Parathyroid adenoma (tissue), 2 donors: ENCODE results near the gene SGCG.

Experiments
- H2AFZ ChIP-seq: fragments of 300-600 bp; sonication (generic); one replicate; pipeline ENCODE4 v1.7.0; 2017; ENCODE audit warnings: antibody characterized with exemption, mild to moderate bottlenecking
- H3K27ac ChIP-seq: fragments of 300-600 bp; sonication (generic); one replicate; pipeline ENCODE4 v1.7.0; 2017
- H3K27me3 ChIP-seq: fragments of 300-600 bp; sonication (generic); one replicate; pipeline ENCODE4 v1.7.0; 2017; ENCODE audit warnings: low read length; ENCODE audit not compliant: control insufficient read depth, insufficient read depth
- H3K36me3 ChIP-seq: fragments of 300-600 bp; sonication (generic); one replicate; pipeline ENCODE4 v1.7.0; 2017; ENCODE audit warnings: low read length; ENCODE audit not compliant: control insufficient read depth, insufficient read depth
- H3K4me1 ChIP-seq: fragments of 300-600 bp; sonication (generic); one replicate; pipeline ENCODE4 v1.7.0; 2017; ENCODE audit warnings: control low read depth
- H3K4me2 ChIP-seq: fragments of 300-600 bp; sonication (generic); one replicate; pipeline ENCODE4 v1.7.0; 2017; ENCODE audit warnings: low read length
- H3K4me3 ChIP-seq: fragments of 300-600 bp; sonication (generic); one replicate; pipeline ENCODE4 v1.7.0; 2017; ENCODE audit warnings: low read depth, low read length
- H3K79me2 ChIP-seq: fragments of 300-600 bp; sonication (generic); one replicate; pipeline ENCODE4 v1.7.0; 2017; ENCODE audit warnings: control low read depth
- H3K9ac ChIP-seq: fragments of 300-600 bp; sonication (generic); one replicate; pipeline ENCODE4 v1.7.0; 2017; ENCODE audit warnings: mild to moderate bottlenecking
- H3K9me3 ChIP-seq: fragments of 300-600 bp; sonication (generic); one replicate; pipeline ENCODE4 v1.7.0; 2017; ENCODE audit warnings: low read length; ENCODE audit not compliant: control insufficient read depth
- CTCF ChIP-seq: fragments of 300-600 bp; sonication (generic); IDR thresholded peaks from one replicate; pipeline ENCODE4 v1.7.0; 2017; ENCODE audit warnings: antibody characterized with exemption, mild to moderate bottlenecking
- donor health status: primary hyperparathyroidism.

Gene SGCG

GRCh38 chr13:23325191-23325590 lies 144.4 kb downstream of the SGCG start:
- TF ChIP-seq CTCF = no peak
- no peaks in the 10 kb centered on the region for H3K4me1 ChIP-seq
- H3K27me3 ChIP-seq = no peaks in the 10 kb centered on the region
- no peak overlapping the region for H3K4me2 ChIP-seq
- H3K79me2 ChIP-seq = no peaks in the 10 kb centered on the region
- no peak overlapping the region for H3K27ac ChIP-seq
- H3K9ac ChIP-seq = no peak overlapping the region
- no peaks in the 10 kb centered on the region for H3K9me3 ChIP-seq
- no peak overlapping the region for H2AFZ ChIP-seq
- no peaks in the 10 kb centered on the region for H3K36me3 ChIP-seq
- H3K4me3 ChIP-seq = no peak overlapping the region

DNA sequence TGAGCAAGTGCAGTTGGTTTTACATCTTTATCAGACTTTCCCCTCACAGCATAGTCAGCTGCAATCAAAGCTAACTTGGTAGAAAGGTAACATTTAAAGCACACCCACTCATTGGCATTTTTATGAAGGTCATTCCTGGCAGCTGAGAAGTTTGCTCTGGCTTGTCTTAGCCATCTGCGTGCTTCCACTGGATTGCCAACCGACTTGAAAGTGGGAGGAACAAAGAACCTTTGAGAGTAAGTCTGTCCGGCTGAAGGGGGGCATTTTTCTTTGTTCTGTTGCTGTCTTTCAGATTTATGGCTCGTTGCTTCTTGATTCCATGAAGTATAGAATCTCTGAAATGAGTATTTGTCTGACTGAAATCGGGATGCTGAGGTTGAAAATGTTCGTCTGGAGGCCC lies 149.6 kb downstream of the SGCG start:
- Histone ChIP-seq H3K4me2 (no peak overlapping the region), H3K9ac (no peak overlapping the region), H3K36me3 (no peaks in the 10 kb centered on the region), H3K9me3 (no peaks in the 10 kb centered on the region), H3K27me3 (no peaks in the 10 kb centered on the region), H3K4me1 (no peaks in the 10 kb centered on the region), H3K4me3 (no peak overlapping the region), H3K27ac (no peak overlapping the region), H2AFZ (no peak overlapping the region), H3K79me2 (no peaks in the 10 kb centered on the region)
- TF ChIP-seq CTCF = no peak

DNA sequence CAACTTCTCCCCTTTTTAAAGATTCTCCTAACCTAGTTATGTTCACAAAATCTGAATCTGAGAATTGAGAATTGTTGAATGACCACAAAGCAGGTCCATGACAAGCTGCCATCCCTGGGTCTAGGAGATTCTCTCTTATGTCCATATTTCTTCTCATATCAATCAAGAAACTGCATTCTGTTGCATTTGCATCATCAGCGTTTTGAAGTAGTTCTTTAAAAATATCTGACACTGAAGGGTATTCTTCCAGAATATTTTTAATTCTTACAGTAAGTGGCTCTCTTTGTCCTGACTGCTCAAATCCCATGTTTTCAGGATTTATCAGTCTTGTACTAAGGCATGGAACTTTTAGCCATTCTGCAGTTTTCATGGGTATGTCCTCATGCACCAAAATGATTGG lies 158.4 kb downstream of the SGCG start:
- Histone ChIP-seq H3K9me3 (no peaks in the 10 kb centered on the region), H3K4me1 (no peaks in the 10 kb centered on the region), H3K36me3 (no peaks in the 10 kb centered on the region), H3K27ac (no peak overlapping the region), H3K79me2 (no peaks in the 10 kb centered on the region), H3K9ac (no peak overlapping the region), H2AFZ (no peak overlapping the region), H3K27me3 (no peaks in the 10 kb centered on the region), H3K4me3 (no peak overlapping the region), H3K4me2 (no peak overlapping the region)
- TF ChIP-seq CTCF = no peak

- Histone ChIP-seq H3K27ac (no peak overlapping the region), H3K9me3 (no peaks in the 10 kb centered on the region), H3K4me3 (no peak overlapping the region), H3K79me2 (peaks cover 2% of the 10 kb centered on the region), H3K4me2 (no peak overlapping the region), H3K9ac (no peak overlapping the region), H3K36me3 (no peaks in the 10 kb centered on the region), H3K4me1 (peaks cover 3% of the 10 kb centered on the region), H3K27me3 (no peaks in the 10 kb centered on the region), H2AFZ (no peak overlapping the region)
- TF ChIP-seq CTCF = no peak
These were observed 164.3 kb downstream of the SGCG start for GRCh38 chr13:23344931-23345595.

DNA sequence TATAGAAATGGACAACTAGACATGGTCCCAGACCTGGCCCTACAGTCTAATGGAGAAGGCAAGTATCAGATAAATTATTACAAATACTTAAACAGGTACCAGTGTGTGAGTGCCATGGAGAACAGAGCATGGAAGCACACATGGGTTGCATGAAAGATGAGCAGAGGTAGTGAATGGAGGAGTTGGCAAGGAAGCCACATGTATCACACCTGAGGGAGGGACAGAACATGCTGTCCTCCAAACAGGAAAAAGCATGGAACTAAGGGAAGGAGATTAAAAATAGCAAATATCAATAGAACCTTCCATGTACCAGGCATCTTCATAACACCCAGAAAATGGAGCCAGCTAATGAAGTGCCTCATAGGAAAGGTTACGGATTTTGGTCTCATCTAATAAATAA lies 166.8 kb downstream of the SGCG start:
- Histone ChIP-seq H3K4me2 (no peak overlapping the region), H3K27ac (no peak overlapping the region), H3K9me3 (no peaks in the 10 kb centered on the region), H2AFZ (no peak overlapping the region), H3K9ac (no peak overlapping the region), H3K36me3 (no peaks in the 10 kb centered on the region), H3K4me1 (peaks cover 3% of the 10 kb centered on the region), H3K79me2 (peaks cover 2% of the 10 kb centered on the region), H3K27me3 (no peaks in the 10 kb centered on the region), H3K4me3 (no peak overlapping the region)
- no peak for TF ChIP-seq CTCF
